B cell (primary cell): ENCODE data around the gene VPS26B. TPM values are rescaled to one million over a fixed set of nuclear protein-coding genes. Genes with fewer than 3 reads are reported as not detected.

Experiments used
- ATAC-seq: fragments of 200-7000 bp; cut with Tn5 transposase; one replicate; pipeline ENCODE4 v1.10.0; 2021; ENCODE audit warnings: low read depth, mild to moderate bottlenecking, moderate number of reproducible peaks, moderate library complexity
- CTCF ChIA-PET: fragments of 350-600 bp; sonication (Branson Sonifier 250); formaldehyde crosslinking; loops from one replicate; lab custom pipeline; 2021; ENCODE audit warnings: antibody characterized with exemption, inconsistent platforms; lab: Charles Lee
- POLR2A ChIA-PET: fragments of 350-600 bp; sonication (Branson Sonifier 250); formaldehyde crosslinking; loops from one replicate; lab custom pipeline; 2021; ENCODE audit warnings: antibody characterized with exemption; lab: Charles Lee
- DNase-seq: peaks from one replicate; pipeline ENCODE4 v3.0.0; 2013
- H2AFZ ChIP-seq: 2 replicates; pipeline ENCODE4 v1.6.1; 2012; ENCODE audit warnings: mild to moderate bottlenecking, low read depth, low read length; ENCODE audit not compliant: insufficient read depth, poor library complexity, severe bottlenecking
- H3K27ac ChIP-seq, 2 donors: 1 replicate in 1 of 2; 2 replicates in 1 of 2; pipeline ENCODE4 v1.5.1; 2012 to 2013; ENCODE audit warnings: low read length in 2 of 2, mild to moderate bottlenecking in 2 of 2, moderate library complexity in 1 of 2
- H3K27me3 ChIP-seq, 4 experiments: fragments of 200-600 bp in 1 of 4; sonication (generic) in 1 of 4; replicated peaks in 1 of 4; 1 replicate in 2 of 4; 2 replicates in 2 of 4; pipeline versions ENCODE4 v1.6.1 to v1.7.0; 2013 to 2016; ENCODE audit warnings: low read length in 3 of 4, mild to moderate bottlenecking in 2 of 4, mixed read lengths in 1 of 4, moderate library complexity in 1 of 4; ENCODE audit not compliant: insufficient read depth in 4 of 4, control insufficient read depth in 3 of 4; ENCODE audit errors: control extremely low read depth in 1 of 4
- H3K36me3 ChIP-seq, 2 experiments: replicated peaks in 1 of 2; 1 replicate in 1 of 2; 2 replicates in 1 of 2; pipeline versions ENCODE4 v1.6.1 to v1.7.1; 2013; ENCODE audit warnings: low read length in 1 of 2; ENCODE audit not compliant: insufficient read depth in 2 of 2, control insufficient read depth in 1 of 2; ENCODE audit errors: control extremely low read depth in 1 of 2, extremely low read depth in 1 of 2
- H3K4me1 ChIP-seq, 2 donors: fragments of 200-600 bp in 1 of 2; sonication (generic) in 1 of 2; 1 replicate in 1 of 2; 2 replicates in 1 of 2; pipeline versions ENCODE4 v1.5.1 to v1.6.1; 2013 to 2017; ENCODE audit warnings: low read length in 2 of 2; ENCODE audit not compliant: control insufficient read depth in 2 of 2, insufficient read depth in 2 of 2
- H3K4me2 ChIP-seq: replicated peaks from 2 replicates; pipeline ENCODE3; 2012; ENCODE audit warnings: mild to moderate bottlenecking, low read depth, low read length; ENCODE audit not compliant: poor library complexity, severe bottlenecking
- H3K4me3 ChIP-seq, 5 experiments: fragments of 200-600 bp in 1 of 5; sonication (generic) in 1 of 5; 1 replicate in 3 of 5; 2 replicates in 2 of 5; pipeline versions ENCODE4 v1.5.1 to v1.7.0; 2011 to 2016; ENCODE audit warnings: low read length in 4 of 5, mild to moderate bottlenecking in 4 of 5, low read depth in 2 of 5, control low read depth in 1 of 5, moderate library complexity in 1 of 5; ENCODE audit not compliant: insufficient read depth in 1 of 5; ENCODE audit errors: control extremely low read depth in 1 of 5, extremely low read depth in 1 of 5
- H3K79me2 ChIP-seq: fragments of 200-600 bp; sonication (generic); one replicate; pipeline ENCODE4 v1.6.0; 2016; ENCODE audit warnings: low read length; ENCODE audit not compliant: control insufficient read depth, insufficient read depth
- H3K9ac ChIP-seq: fragments of 200-600 bp; sonication (generic); 2 replicates; pipeline ENCODE4 v1.6.1; 2017; ENCODE audit warnings: mild to moderate bottlenecking, low read length, moderate library complexity
- H3K9me3 ChIP-seq, 3 donors: one replicate each; pipeline versions ENCODE4 v1.6.1 to v1.7.1; 2013; ENCODE audit warnings: low read length in 2 of 3; ENCODE audit not compliant: control insufficient read depth in 2 of 3, insufficient read depth in 1 of 3; ENCODE audit errors: control extremely low read depth in 1 of 3
- H4K20me1 ChIP-seq: 2 replicates; pipeline ENCODE4 v1.6.0; 2012; ENCODE audit warnings: mild to moderate bottlenecking, low read length; ENCODE audit not compliant: insufficient read depth, control insufficient read depth, poor library complexity, severe bottlenecking
- H3K27ac Mint-ChIP-seq: one replicate; pipeline ENCODE4 v1.8.0; 2021; ENCODE audit warnings: mixed read lengths
- H3K27me3 Mint-ChIP-seq: one replicate; pipeline ENCODE4 v1.8.0; 2021; ENCODE audit warnings: mixed read lengths
- H3K4me1 Mint-ChIP-seq: one replicate; pipeline ENCODE4 v1.8.0; 2021; ENCODE audit warnings: mixed read lengths
- H3K4me3 Mint-ChIP-seq: one replicate; pipeline ENCODE4 v1.8.0; 2021; ENCODE audit warnings: mixed read lengths
- H3K9me3 Mint-ChIP-seq: one replicate; pipeline ENCODE4 v1.8.0; 2022; ENCODE audit warnings: mixed read lengths; ENCODE audit not compliant: insufficient read depth
- CTCF ChIP-seq: fragments of 200-600 bp; IDR thresholded peaks from one replicate; pipeline ENCODE4 v1.8.0; 2022; ENCODE audit warnings: antibody characterized with exemption, mild to moderate bottlenecking
- EZH2 ChIP-seq: IDR thresholded peaks from 2 replicates; pipeline ENCODE4 v1.6.1; 2012; ENCODE audit warnings: borderline replicate concordance, low read depth, mild to moderate bottlenecking, moderate library complexity, low read length; ENCODE audit not compliant: insufficient read depth, poor library complexity, severe bottlenecking
- WGBS: methylation state at CpG from one replicate; pipeline ENCODE4 v1.1.5; 2013; ENCODE audit warnings: missing lambda C conversion rate; ENCODE audit not compliant: insufficient coverage; 5-methylcytosine and 5-hydroxymethylcytosine counted together
- intact Hi-C: fragments of 100-400 bp; cut with micrococcal nuclease; formaldehyde crosslinking; loops from one replicate; pipeline ENCODE4 v1.10.0; 2022
- polyA plus RNA-seq: library from polyadenylated mRNA; depleted of rRNA; stranded (reverse); fragments of >200 nt; gene quantifications from 2 replicates; pipeline ENCODE4 v1.2.3, GENCODE V29; 2012
- total RNA-seq, 2 donors: library from RNA; stranded (reverse); fragments of 120-200 nt in 1 of 2; gene quantifications; 1 replicate in 1 of 2; 2 replicates in 1 of 2; pipeline versions ENCODE4 v1.2.3 to v1.2.4, GENCODE V29; 2013 to 2022

Gene VPS26B
- total and polyA plus RNA-seq, 2 donors (not counting 1 experiment from before 2014, with no cell fraction given) = 14.7 to 38.5 TPM

GRCh38 chr11:134260503-134260902 lies 36.0 kb downstream of the VPS26B start:
- H3K9me3 Mint-ChIP-seq = no peaks in the 10 kb centered on the region
- H3K4me3 Mint-ChIP-seq = no peak overlapping the region
- Histone ChIP-seq H3K4me3 (no peak overlapping the region), H3K9ac (no peak overlapping the region), H3K4me1 (no peaks in the 10 kb centered on the region), H3K79me2 (no peaks in the 10 kb centered on the region), H2AFZ (no peak overlapping the region), H3K4me2 (no peak overlapping the region), H3K27ac (no peak overlapping the region), H4K20me1 (no peaks in the 10 kb centered on the region), H3K27me3 (no peaks in the 10 kb centered on the region), H3K9me3 (no peaks in the 10 kb centered on the region), H3K36me3 (peaks cover 3 to 45% of the 10 kb centered on the region in 2 experiments)
- TF ChIP-seq EZH2 (no peak), CTCF (no peak)
- intact Hi-C loops = no loop called here
- H3K27me3 Mint-ChIP-seq = no peaks in the 10 kb centered on the region
- ATAC-seq (no peak), DNase-seq (no peak)
- ChIA-PET POLR2A (no interaction called here), CTCF (interaction anchor here (1.3 to 2.3 kb wide), 3 partner anchors 11 to 53 kb away, joined by 3 to 10 read pairs (median 5); partner anchors contain the start of gene GLB1L3)
- no peaks in the 10 kb centered on the region for H3K4me1 Mint-ChIP-seq
- H3K27ac Mint-ChIP-seq = no peak overlapping the region

DNA sequence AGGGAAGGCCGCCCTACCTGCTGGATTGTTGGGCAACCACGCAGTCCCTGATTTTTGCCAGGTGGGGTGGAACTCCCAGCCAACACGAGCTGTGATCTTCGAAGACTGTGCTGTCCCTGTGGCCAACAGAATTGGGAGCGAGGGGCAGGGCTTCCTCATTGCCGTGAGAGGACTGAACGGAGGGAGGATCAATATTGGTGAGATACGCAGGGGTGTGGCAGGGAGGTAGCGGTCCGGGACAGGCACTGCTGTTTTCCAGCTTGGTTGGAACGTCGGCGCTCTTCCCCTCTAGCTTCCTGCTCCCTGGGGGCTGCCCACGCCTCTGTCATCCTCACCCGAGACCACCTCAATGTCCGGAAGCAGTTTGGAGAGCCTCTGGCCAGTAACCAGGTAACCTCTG lies 36.5 kb downstream of the VPS26B start:
- Histone ChIP-seq H3K79me2 (no peaks in the 10 kb centered on the region), H3K4me1 (no peaks in the 10 kb centered on the region), H3K36me3 (peaks cover 3 to 45% of the 10 kb centered on the region in 2 experiments), H2AFZ (no peak overlapping the region), H3K9ac (no peak overlapping the region), H3K27ac (no peak overlapping the region), H4K20me1 (no peaks in the 10 kb centered on the region), H3K4me2 (no peak overlapping the region), H3K9me3 (no peaks in the 10 kb centered on the region), H3K27me3 (no peaks in the 10 kb centered on the region), H3K4me3 (no peak overlapping the region)
- DNase-seq (no peak), ATAC-seq (no peak)
- no peaks in the 10 kb centered on the region for H3K9me3 Mint-ChIP-seq
- H3K4me3 Mint-ChIP-seq = no peak overlapping the region
- TF ChIP-seq CTCF (no peak), EZH2 (no peak)
- WGBS = 100% methylated on average over 13 of the region's 16 CpGs
- H3K27me3 Mint-ChIP-seq = no peaks in the 10 kb centered on the region
- no peak overlapping the region for H3K27ac Mint-ChIP-seq
- intact Hi-C loops = no loop called here
- ChIA-PET CTCF (interaction anchor here (1.3 to 2.3 kb wide), 5 partner anchors 10 to 54 kb away, joined by 3 to 10 read pairs (median 7); partner anchors contain the start of gene GLB1L3), POLR2A (no interaction called here)
- H3K4me1 Mint-ChIP-seq = no peaks in the 10 kb centered on the region
